GM19238 (cell line): ENCODE measurements around the gene UBE2R2.
"Not testable (repeated sequence)": the region's sequence is repeated elsewhere in the genome, so short reads cannot be mapped to it uniquely, and the experiment has no call there.

Experiments
- DNase-seq: peaks from one replicate; pipeline ENCODE4 v3.0.0; 2011; ENCODE audit warnings: low spot score; ENCODE audit not compliant: insufficient read length

UBE2R2 gene

DNA sequence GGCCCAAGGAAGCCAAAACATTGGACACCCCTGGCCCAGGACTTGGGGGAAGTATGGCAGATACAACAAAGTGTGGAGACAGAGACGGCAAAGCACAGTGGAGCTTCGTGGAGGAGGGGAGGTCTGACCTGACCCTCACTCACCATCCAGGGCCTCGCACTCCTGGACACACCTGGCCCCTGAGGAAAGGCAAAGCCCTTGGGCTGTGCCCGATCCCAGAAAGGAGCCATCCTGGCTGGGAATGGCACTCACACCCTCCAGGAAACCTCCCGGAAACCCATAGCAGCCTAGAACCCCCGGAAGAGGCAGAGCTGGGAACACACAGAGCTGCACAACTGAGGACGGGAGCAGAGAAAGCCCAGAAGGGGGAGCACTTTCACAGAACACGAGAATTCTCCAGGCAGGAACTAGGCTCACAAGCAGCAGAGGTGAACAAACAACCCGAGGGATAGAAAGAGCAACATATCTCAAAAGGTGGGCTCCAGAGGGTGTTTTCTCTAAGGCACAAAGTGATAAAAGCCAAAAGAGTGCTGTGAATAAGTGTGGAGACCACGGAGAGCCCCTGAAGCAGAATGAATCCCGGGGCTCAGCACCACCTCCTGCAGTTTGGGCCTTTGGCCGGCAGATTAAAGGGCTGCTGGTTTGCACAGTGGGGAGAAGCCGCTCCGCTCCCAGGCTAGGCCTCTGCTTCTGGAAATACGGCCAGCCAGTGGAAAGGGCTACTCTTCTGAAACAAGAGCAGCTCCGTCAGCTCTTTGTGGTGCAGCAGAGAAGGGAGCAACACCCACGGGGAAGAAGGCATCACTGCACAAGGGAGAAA, 108.2 kb downstream of the UBE2R2 start:
- DNase-seq = no peak

DNA sequence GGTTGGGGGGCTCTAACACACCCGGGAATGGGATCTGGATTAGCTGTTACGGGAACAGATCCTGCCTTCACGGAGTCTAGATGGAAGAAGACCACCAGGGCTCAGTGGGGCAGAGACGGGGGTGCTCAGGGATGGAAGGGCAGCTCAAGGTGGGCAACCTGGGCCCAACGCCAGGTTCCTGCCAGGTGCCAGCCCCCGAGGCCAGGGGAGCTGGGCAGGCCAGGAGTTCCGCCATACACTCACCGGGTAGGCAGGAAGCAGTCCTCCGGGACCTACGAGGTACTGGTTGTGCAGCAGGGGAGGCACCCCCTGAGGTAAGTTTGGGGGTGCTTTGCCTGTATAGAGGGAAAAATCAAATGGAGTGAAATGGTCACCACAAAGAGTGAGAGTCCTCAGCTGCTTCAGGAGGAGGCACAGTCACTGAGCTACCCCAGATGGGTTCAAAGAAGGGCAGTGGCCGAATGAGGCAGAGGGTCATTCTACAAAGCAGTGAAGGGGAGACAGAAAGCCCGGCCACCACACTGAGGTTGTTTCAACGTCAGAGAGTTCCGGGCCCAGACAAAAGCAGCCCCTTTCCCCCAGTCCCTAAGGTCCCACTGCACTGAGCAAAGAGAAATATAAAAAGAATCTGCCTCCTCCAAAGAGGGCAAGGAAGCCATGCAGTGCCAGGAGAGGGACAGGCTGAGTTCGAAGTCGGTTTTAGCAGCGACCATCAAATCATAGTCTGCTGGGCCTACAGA, 110.0 kb downstream of the UBE2R2 start:
- DNase-seq = no peak

DNA sequence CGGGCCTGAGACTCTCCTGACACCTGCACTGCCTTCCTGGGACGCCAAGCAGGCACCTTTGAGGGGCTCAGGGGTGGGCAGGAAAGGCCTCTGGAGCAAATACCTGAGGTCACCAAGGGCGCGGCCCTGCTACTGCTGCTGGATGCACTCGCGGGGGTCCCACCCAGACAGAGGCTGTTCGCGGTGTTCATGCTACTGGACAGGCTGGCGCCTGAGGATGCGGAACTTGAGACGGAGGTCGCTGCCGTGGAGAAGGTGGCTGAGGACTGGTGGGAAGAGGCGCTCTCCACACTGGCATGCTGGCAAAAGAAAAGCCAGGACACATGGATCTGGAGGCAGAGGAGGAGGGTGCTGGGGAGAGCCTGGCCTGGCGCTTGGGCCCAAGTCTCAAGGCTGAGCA, 110.7 kb downstream of the UBE2R2 start:
- DNase-seq = no peak

GRCh38 chr9:33931326-33931725, 114.4 kb downstream of the UBE2R2 start:
- no peak for DNase-seq

GRCh38 chr9:33932078-33932807, 115.3 kb downstream of the UBE2R2 start:
- DNase-seq = no peak

GRCh38 chr9:33934188-33934878, 117.4 kb downstream of the UBE2R2 start:
- no peak for DNase-seq

- no peak for DNase-seq
Observed at GRCh38 chr9:33939924-33940874, 123.2 kb downstream of the UBE2R2 start.

GRCh38 chr9:33942471-33943083, 125.6 kb downstream of the UBE2R2 start:
- no peak for DNase-seq

DNA sequence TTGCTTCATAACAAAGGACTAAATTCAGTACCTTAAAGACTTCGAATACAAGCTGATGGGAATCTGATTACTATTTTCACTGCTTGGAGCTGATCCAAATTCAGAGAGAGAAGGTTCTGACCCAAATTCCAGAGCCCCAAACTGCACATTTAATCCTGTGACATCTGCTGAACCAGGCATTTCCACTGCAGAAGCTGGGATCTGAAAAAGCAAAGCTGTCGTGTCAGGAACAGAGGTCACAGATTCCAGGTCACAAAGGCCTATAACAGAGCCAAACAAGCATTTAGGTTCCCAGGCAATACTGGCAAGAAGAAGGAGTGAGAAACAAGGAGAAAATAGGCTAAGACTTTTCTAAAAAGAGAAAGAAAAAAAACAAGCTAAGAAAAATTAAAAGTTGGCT, 126.4 kb downstream of the UBE2R2 start:
- DNase-seq = no peak

DNA sequence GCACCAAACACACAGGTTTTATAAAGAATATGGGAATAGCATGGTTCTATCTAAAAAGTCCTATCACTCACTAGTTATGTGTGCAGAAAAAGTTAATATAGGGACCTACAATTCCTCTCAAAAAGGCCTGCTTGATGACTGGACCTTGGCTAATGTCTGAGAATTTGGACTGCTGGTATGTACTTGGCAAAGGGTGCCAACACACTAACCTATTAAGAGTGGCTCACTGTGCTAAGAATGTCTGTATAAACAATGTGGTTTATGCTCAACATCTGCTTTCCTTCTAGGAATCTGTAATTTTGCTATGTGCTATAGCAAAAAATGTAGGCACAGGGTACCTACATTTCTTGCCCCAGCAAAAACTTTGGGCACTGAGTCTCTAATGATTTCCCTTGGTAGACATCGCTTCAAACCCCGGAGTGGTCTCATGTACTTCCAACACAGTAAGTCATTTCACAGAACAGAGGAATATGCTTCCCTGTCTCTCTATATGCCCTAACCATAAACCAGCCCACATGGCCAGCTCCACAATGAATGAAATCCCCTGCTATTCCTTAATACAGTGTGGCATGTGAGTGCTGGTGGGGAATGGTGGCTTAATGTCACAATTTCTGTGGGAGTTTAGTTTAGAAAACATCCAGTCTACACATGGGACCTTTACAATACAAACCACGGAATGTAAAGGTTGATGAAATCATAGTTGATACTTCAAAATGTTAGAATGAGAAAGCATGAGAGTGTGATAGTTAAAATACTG, 130.0 kb downstream of the UBE2R2 start:
- no peak for DNase-seq

GRCh38 chr9:33950371-33950770, 133.4 kb downstream of the UBE2R2 start:
- DNase-seq = no peak

DNA sequence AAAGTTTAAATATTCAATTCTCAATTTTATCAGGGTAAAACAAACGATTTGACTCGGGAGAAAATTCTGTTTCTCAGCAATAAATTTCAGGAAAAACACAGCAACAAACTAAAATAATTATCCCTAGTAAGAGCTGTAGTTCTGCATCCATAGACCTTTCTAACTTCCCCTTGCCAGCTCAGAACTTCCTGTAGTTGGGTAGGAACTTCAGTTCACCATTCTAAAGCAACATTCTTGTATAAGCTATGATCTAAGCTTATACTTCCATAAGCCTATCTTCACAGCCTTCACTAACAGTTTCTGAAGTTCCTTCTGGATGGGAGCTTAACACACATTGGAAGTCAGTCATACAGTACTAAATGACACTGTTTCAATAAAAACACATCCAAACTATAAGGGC, 135.1 kb downstream of the UBE2R2 start:
- DNase-seq = no peak

GRCh38 chr9:33956544-33956943, 139.6 kb downstream of the UBE2R2 start:
- no peak for DNase-seq

DNA sequence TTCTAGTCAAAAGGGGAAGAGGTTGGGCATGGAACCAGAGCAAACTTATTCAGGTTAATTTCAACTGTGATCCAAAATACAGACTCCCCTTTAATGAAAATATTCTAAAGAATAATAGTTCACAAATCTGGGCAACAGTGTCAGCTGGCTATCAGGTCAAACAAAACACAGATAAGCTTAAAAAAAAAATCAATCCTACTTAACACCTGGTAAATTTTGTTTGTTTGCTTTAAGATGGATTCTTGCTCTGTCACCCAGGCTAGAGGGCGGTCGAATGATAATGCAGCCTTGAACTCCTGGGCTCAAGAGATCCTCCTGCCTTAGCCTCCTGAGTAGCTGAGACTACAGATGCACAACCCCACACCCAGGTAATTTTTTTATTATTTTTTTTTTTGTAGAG, 142.8 kb downstream of the UBE2R2 start:
- no peak for DNase-seq

DNA sequence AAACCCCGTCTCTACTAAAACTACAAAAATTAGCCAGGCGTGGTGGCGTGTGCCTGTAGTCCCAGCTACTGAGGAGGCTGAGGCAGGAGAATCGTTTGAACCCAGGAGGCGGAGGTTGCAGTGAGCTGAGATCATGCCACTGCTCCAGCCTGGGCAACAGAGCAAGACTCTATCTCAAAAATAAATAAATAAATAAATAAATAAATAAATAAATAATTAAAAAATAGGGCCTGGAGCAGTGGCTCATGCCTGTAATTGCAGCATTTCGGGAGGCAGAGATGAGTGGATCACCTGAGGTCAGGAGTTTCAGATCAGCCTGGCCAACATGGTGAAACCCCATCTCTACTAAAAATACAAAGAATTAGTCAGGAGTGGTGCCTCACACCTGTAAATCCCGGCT, 145.5 kb downstream of the UBE2R2 start:
- not testable (repeated sequence) for DNase-seq

DNA sequence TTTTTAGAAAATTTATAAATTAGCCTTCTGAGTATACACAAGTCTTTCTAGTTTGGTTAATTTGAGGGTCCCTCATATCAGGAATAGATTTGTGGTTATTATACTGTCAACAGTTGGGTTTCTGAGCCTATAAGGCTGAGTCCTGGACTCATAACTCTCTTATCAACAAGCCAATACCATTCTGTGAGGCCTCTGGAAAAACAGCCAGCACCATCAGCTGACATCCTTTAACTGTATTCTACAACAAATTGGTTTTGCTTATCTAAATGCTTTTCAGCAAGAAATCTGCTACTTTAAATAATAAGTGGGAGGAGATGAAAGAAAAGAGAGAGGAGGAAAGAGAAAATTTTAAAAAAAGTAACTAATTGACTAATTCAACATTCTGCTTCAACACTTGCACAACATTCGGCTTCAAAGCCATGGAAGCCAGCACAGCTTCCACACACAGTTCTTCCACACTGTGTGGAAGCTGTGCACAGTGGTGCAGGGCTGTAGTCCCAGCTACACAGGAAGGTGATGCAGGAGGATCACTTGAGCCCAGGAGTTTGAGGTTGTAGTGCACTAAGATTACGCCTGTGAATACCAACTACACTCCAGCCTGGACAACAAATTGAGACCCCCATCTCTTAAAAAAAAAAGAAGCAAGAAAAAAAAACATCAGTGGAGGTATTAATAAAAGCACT, 147.3 kb downstream of the UBE2R2 start:
- DNase-seq = no peak
